ENCODE results near the gene DENR. TPM values are rescaled to one million over a fixed set of nuclear protein-coding genes. Genes with fewer than 3 reads are reported as not detected.
"Not testable (repeated sequence)": the region's sequence is repeated elsewhere in the genome, so short reads cannot be mapped to it uniquely, and the experiment has no call there.

DENR gene
- total RNA-seq, 6 donors from 2014 or later = 8.8 to 30.3 (median 23.6) TPM

DNA sequence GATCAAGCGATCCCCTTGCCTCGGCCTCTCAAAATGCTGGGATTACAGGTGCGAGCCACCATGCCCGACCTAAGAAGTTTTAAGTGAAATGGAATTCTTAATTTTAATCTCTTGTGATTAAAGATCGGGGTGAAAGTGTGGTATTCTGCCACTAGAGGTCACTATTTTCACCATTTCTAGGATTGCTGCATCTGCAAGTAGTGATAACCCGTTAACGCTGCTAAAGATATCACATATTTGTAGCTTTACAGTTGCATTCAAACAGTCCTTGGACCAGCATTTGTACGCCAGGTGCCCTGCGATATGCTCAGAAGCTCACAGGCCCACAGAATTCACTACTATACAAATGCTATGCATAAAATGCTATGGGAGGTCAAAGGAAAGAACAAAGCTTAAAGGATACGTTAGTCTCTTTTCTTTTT lies 41.1 kb downstream of the DENR start:
- ATAC-seq (ENCODE audit: low FRiP score in 2 of 2) (peak in 1 of 2 donors; percentile 69), DNase-seq (no peak)
- H3K36me3 ChIP-seq = no peaks in the 10 kb centered on the region
- no peak overlapping the region for H3K27ac ChIP-seq
- WGBS, 2 donors = 19 to 21% methylated on average over 10 of the region's 10 CpGs
- H3K9me3 ChIP-seq = no peaks in the 10 kb centered on the region
- H3K27me3 ChIP-seq = no peaks in the 10 kb centered on the region
- no peak overlapping the region for H3K4me3 ChIP-seq
- H3K4me1 ChIP-seq = no peaks in the 10 kb centered on the region
- TF ChIP-seq, protein P1, sequence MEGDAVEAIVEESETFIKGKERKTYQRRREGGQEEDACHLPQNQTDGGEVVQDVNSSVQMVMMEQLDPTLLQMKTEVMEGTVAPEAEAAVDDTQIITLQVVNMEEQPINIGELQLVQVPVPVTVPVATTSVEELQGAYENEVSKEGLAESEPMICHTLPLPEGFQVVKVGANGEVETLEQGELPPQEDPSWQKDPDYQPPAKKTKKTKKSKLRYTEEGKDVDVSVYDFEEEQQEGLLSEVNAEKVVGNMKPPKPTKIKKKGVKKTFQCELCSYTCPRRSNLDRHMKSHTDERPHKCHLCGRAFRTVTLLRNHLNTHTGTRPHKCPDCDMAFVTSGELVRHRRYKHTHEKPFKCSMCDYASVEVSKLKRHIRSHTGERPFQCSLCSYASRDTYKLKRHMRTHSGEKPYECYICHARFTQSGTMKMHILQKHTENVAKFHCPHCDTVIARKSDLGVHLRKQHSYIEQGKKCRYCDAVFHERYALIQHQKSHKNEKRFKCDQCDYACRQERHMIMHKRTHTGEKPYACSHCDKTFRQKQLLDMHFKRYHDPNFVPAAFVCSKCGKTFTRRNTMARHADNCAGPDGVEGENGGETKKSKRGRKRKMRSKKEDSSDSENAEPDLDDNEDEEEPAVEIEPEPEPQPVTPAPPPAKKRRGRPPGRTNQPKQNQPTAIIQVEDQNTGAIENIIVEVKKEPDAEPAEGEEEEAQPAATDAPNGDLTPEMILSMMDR (IDR thresholded peaks at IDR 0.05) = peak; percentile 53 to 75 (median 64)
- TF ChIP-seq POLR2A (IDR thresholded peaks at IDR 0.05) = no peak

DNA sequence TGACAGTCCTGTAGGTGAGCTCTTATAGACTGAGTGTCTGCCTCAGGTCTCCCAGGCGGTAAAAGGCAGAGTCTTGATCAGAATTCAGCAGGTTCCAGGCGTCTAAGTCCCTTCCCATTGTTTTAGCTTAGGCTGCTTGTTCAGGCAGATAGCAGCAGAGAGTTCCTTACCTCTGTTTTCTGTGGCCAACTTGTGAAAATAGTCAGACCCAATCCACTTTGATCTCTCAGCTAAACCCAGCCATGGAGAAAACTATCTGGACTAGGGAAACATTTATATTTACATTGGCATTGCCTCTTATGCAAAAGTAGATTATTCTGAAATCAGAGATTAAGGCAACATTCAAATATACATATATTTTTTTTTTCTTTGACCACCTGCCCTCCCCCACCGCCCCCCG lies 43.2 kb downstream of the DENR start:
- TF ChIP-seq, protein P1 (IDR thresholded peaks at IDR 0.05) = no peak
- TF ChIP-seq POLR2AphosphoS5 (IDR thresholded peaks at IDR 0.05) = no peak
- no peak for TF ChIP-seq POLR2A (IDR thresholded peaks at IDR 0.05)
- TF ChIP-seq EP300 (IDR thresholded peaks at IDR 0.05) = no peak
- no peaks in the 10 kb centered on the region for H3K4me1 ChIP-seq
- 89 to 94% methylated on average over 4 of the region's 4 CpGs for WGBS, 2 donors
- no peak overlapping the region for H3K4me3 ChIP-seq
- no peak for ATAC-seq (ENCODE audit: low FRiP score in 2 of 2)
- no peaks in the 10 kb centered on the region for H3K36me3 ChIP-seq
- no peaks in the 10 kb centered on the region for H3K27me3 ChIP-seq
- no peak overlapping the region for H3K27ac ChIP-seq
- no peak for DNase-seq
- H3K9me3 ChIP-seq = no peaks in the 10 kb centered on the region

DNA sequence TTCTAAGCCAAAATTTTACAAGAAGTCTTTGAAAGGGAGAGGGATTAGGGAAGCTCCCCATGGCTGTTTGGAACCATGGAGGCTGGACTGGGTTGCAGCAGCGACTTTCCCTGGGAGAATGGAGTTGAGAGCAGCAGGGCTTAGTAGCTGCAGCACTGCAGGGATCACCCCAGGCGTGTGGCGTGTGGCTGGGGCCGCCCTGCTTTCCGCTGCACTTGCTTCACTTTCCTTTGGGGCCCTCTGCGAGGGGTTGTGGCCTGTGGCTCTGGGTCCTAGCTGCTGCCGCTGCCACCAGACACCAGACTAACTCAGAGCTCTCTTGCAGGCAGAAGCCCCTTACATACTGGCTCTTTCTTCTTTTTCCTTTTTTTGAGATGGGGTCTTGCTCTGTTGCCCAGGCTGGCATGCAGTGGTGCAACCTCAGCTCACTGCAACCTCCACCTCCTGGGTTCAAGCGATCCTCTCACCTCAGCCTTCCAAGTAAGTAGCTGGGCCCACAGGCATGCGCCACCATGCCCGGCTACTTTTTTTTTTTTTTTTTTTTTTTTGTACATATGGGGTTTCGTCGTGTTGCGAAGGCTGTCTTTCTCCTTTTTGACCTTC lies 47.1 kb downstream of the DENR start:
- no peak overlapping the region for H3K27ac ChIP-seq
- no peaks in the 10 kb centered on the region for H3K9me3 ChIP-seq
- H3K36me3 ChIP-seq = no peaks in the 10 kb centered on the region
- DNase-seq (peak in 1 of 2 donors; percentile 69), ATAC-seq (ENCODE audit: low FRiP score in 2 of 2) (peak in 1 of 2 donors; percentile 57)
- TF ChIP-seq EP300 (IDR thresholded peaks at IDR 0.05) (no peak), POLR2A (IDR thresholded peaks at IDR 0.05) (no peak), POLR2AphosphoS5 (IDR thresholded peaks at IDR 0.05) (no peak)
- TF ChIP-seq, protein P1 (IDR thresholded peaks at IDR 0.05) = no peak
- H3K4me3 ChIP-seq = no peak overlapping the region
- no peaks in the 10 kb centered on the region for H3K4me1 ChIP-seq
- 77 to 82% methylated on average over 13 of the region's 13 CpGs for WGBS, 2 donors
- H3K27me3 ChIP-seq = no peaks in the 10 kb centered on the region

- ATAC-seq (ENCODE audit: low FRiP score in 2 of 2) (no peak), DNase-seq (no peak)
- TF ChIP-seq POLR2AphosphoS5 (IDR thresholded peaks at IDR 0.05) = no peak
- no peaks in the 10 kb centered on the region for H3K4me1 ChIP-seq
- H3K9me3 ChIP-seq = no peaks in the 10 kb centered on the region
- H3K27me3 ChIP-seq = no peaks in the 10 kb centered on the region
- H3K36me3 ChIP-seq = no peaks in the 10 kb centered on the region
- no peak overlapping the region for H3K27ac ChIP-seq
- no peak overlapping the region for H3K4me3 ChIP-seq
- 71 to 77% methylated on average over 7 of the region's 7 CpGs for WGBS, 2 donors
Measured at GRCh38 chr12:122803937-122804336, 51.3 kb downstream of the DENR start.

- not testable (repeated sequence) for H3K4me1 ChIP-seq; ATAC-seq (ENCODE audit: low FRiP score in 2 of 2); H3K9me3 ChIP-seq; H3K27ac ChIP-seq; DNase-seq; H3K4me3 ChIP-seq; H3K27me3 ChIP-seq; H3K36me3 ChIP-seq
- WGBS, 2 donors = 91 to 95% methylated on average over 9 of the region's 9 CpGs
Measured at GRCh38 chr12:122804957-122805356, 52.3 kb downstream of the DENR start.

- WGBS, 2 donors = 94 to 100% methylated on average over 1 of the region's 1 CpG
- DNase-seq = no peak
- Histone ChIP-seq H3K27ac (no peak overlapping the region), H3K4me3 (no peak overlapping the region), H3K4me1 (no peaks in the 10 kb centered on the region), H3K36me3 (no peaks in the 10 kb centered on the region), H3K9me3 (no peaks in the 10 kb centered on the region), H3K27me3 (no peaks in the 10 kb centered on the region)
- no peak for TF ChIP-seq POLR2AphosphoS5 (IDR thresholded peaks at IDR 0.05)
- no peak for TF ChIP-seq POLR2A (IDR thresholded peaks at IDR 0.05)
- no peak for TF ChIP-seq EP300 (IDR thresholded peaks at IDR 0.05)
- TF ChIP-seq, protein P1 (IDR thresholded peaks at IDR 0.05) = no peak
- no peak for ATAC-seq (ENCODE audit: low FRiP score in 2 of 2)
Measured at GRCh38 chr12:122807651-122808050, 55.0 kb downstream of the DENR start.

All from upper lobe of left lung (tissue), 6 donors.